Measurements from ENCODE around the gene SSTR4. TPM values are rescaled to one million over a fixed set of nuclear protein-coding genes. Genes with fewer than 3 reads are reported as not detected.

The SSTR4 gene
- total RNA-seq, 3 donors from 2014 or later: 0.19 TPM; not detected in 2

GRCh38 chr20:23029324-23029723, 5.8 kb upstream of the SSTR4 start:
- no peaks in the 10 kb centered on the region for H3K4me1 ChIP-seq (ENCODE audit: low read depth)
- intact Hi-C loops (cut with DNase I, micrococcal nuclease): no loop called here
- H3K4me3 ChIP-seq: no peak overlapping the region
- H3K9me3 ChIP-seq: no peaks in the 10 kb centered on the region
- ATAC-seq: no peak
- TF ChIP-seq CTCF (IDR thresholded peaks at IDR 0.05): no peak
- DNase-seq: no peak
- H3K36me3 ChIP-seq (ENCODE audit: low read depth): no peaks in the 10 kb centered on the region

GRCh38 chr20:23031346-23031745, 3.8 kb upstream of the SSTR4 start:
- intact Hi-C loops (cut with DNase I, micrococcal nuclease): no loop called here
- no peak for TF ChIP-seq CTCF (IDR thresholded peaks at IDR 0.05)
- DNase-seq: no peak
- Histone ChIP-seq H3K36me3 (ENCODE audit: low read depth) (no peaks in the 10 kb centered on the region), H3K4me3 (no peak overlapping the region), H3K4me1 (ENCODE audit: low read depth) (no peaks in the 10 kb centered on the region), H3K9me3 (no peaks in the 10 kb centered on the region)
- ATAC-seq: no peak

- ATAC-seq (no peak), DNase-seq (no peak)
- Histone ChIP-seq H3K4me3 (no peak overlapping the region), H3K9me3 (no peaks in the 10 kb centered on the region), H3K4me1 (ENCODE audit: low read depth) (no peaks in the 10 kb centered on the region), H3K36me3 (ENCODE audit: low read depth) (no peaks in the 10 kb centered on the region)
- intact Hi-C loops (cut with DNase I, micrococcal nuclease): no loop called here
- no peak for TF ChIP-seq CTCF (IDR thresholded peaks at IDR 0.05)
Measured at GRCh38 chr20:23032056-23032749, 2.9 kb upstream of the SSTR4 start.

GRCh38 chr20:23032750-23033078, 2.4 kb upstream of the SSTR4 start:
- TF ChIP-seq CTCF (IDR thresholded peaks at IDR 0.05): no peak
- Histone ChIP-seq H3K4me3 (no peak overlapping the region), H3K36me3 (ENCODE audit: low read depth) (no peaks in the 10 kb centered on the region), H3K9me3 (no peaks in the 10 kb centered on the region), H3K4me1 (ENCODE audit: low read depth) (no peaks in the 10 kb centered on the region)
- ATAC-seq: no peak
- intact Hi-C loops (cut with DNase I, micrococcal nuclease): no loop called here
- no peak for DNase-seq

- no peaks in the 10 kb centered on the region for H3K9me3 ChIP-seq
- TF ChIP-seq CTCF (IDR thresholded peaks at IDR 0.05): no peak
- intact Hi-C loops (cut with DNase I, micrococcal nuclease): no loop called here
- H3K4me3 ChIP-seq: no peak overlapping the region
- H3K36me3 ChIP-seq (ENCODE audit: low read depth): no peaks in the 10 kb centered on the region
- no peak for DNase-seq
- H3K4me1 ChIP-seq (ENCODE audit: low read depth): no peaks in the 10 kb centered on the region
- no peak for ATAC-seq
Measured at GRCh38 chr20:23033918-23034317, 1.2 kb upstream of the SSTR4 start.

- TF ChIP-seq CTCF (IDR thresholded peaks at IDR 0.05): no peak
- ATAC-seq (no peak), DNase-seq (no peak)
- Histone ChIP-seq H3K4me1 (ENCODE audit: low read depth) (no peaks in the 10 kb centered on the region), H3K9me3 (no peaks in the 10 kb centered on the region), H3K4me3 (no peak overlapping the region), H3K36me3 (ENCODE audit: low read depth) (no peaks in the 10 kb centered on the region)
- intact Hi-C loops (cut with DNase I, micrococcal nuclease): no loop called here
Measured at GRCh38 chr20:23035731-23036130, 619 bp downstream of the SSTR4 start.
